Psoas muscle (tissue), 8 donors: Measurements from ENCODE around the gene INHA. TPM values are rescaled to one million over a fixed set of nuclear protein-coding genes. Genes with fewer than 3 reads are reported as not detected.

Source experiments
- ATAC-seq, 4 donors: fragments of 200-7000 bp; cut with Tn5 transposase; one replicate each; pipeline ENCODE4 v1.9.1; 2020; ENCODE audit warnings: moderate library complexity in 3 of 4, mild to moderate bottlenecking in 2 of 4
- DNase-seq, 2 donors: peaks; one replicate each; pipeline ENCODE4 v3.0.0-alpha.2; 2020
- H3K27ac ChIP-seq: fragments of 200-600 bp; one replicate; pipeline ENCODE4 v1.8.0; 2022
- H3K27me3 ChIP-seq, 3 donors: fragments of 200-600 bp in 1 of 3; one replicate each; pipeline versions ENCODE4 v1.6.1 to v1.8.0; 2013 to 2022; ENCODE audit warnings: low read length in 2 of 3, mild to moderate bottlenecking in 2 of 3, moderate library complexity in 1 of 3; ENCODE audit not compliant: insufficient read depth in 3 of 3
- H3K36me3 ChIP-seq, 2 donors: fragments of 200-600 bp in 1 of 2; one replicate each; pipeline versions ENCODE4 v1.6.1 to v1.8.0; 2013 to 2022; ENCODE audit warnings: low read depth in 1 of 2, mild to moderate bottlenecking in 1 of 2, moderate library complexity in 1 of 2; ENCODE audit not compliant: insufficient read depth in 1 of 2
- H3K4me1 ChIP-seq: fragments of 200-600 bp; one replicate; pipeline ENCODE4 v1.8.0; 2022
- H3K4me3 ChIP-seq: fragments of 200-600 bp; one replicate; pipeline ENCODE4 v1.8.0; 2022; ENCODE audit warnings: mild to moderate bottlenecking
- H3K9me3 ChIP-seq: fragments of 200-600 bp; one replicate; pipeline ENCODE4 v1.8.0; 2022
- CTCF ChIP-seq: fragments of 200-600 bp; IDR thresholded peaks from one replicate; pipeline ENCODE4 v1.8.0; 2022; ENCODE audit warnings: antibody characterized with exemption
- WGBS, 3 donors: extraction: QIAGEN DNeasy Blood & Tissue Kit; methylation state at CpG; one replicate each; pipeline versions ENCODE4 v1.1.6 to v1.1.7; 2013; 5-methylcytosine and 5-hydroxymethylcytosine counted together
- intact Hi-C, 2 donors: fragments of 100-400 bp; cut with DNase I; formaldehyde crosslinking; loops; one replicate each; pipeline versions ENCODE4 v1.11.0 to v1.14.2; 2022
- polyA plus RNA-seq, 3 donors: library from polyadenylated mRNA; stranded (reverse); fragments of 200-250 nt; gene quantifications; one replicate each; pipeline ENCODE4 v1.2.3, GENCODE V29; 2013
- total RNA-seq, 4 donors: library from RNA; stranded (reverse); fragmentation: NEBNext Ultra II Directional in 2 of 4; extraction: Animal tissue kit (Norgen Biotek cat#: 25700) in 2 of 4; gene quantifications; one replicate each; pipeline versions ENCODE4 v1.2.1 to v1.2.4, GENCODE V29; 2021 to 2023
- donor health status: healthy with polysubstance abuse.
- donor health status: DM: no; HTN: no; CAD: no; lungs with moderate emphysema.
- donor health status: Bipolar disorder and iron deficiency.
- donor health status: healthy.
- donor health status: DM: yes; HTN: yes; CAD: no.
- donor health status: DM: no; HTN: no; CAD: no.
- donor health status: DM: no; HTN: no; CAD: no.
- donor health status: DM: yes; HTN: yes; CAD: no.

Gene INHA
- total and polyA plus RNA-seq, 7 donors, result 0.10 to 1.2 (median 0.23) TPM; not detected in 2

GRCh38 chr2:219605607-219605954, 33.5 kb downstream of the INHA start:
- no peak overlapping the region for H3K27ac ChIP-seq
- no peaks in the 10 kb centered on the region for H3K4me1 ChIP-seq
- no peaks in the 10 kb centered on the region for H3K9me3 ChIP-seq
- DNase-seq (no peak), ATAC-seq (no peak)
- peaks cover 0 to 89% of the 10 kb centered on the region in 2 donors for H3K36me3 ChIP-seq
- no peaks in the 10 kb centered on the region for H3K27me3 ChIP-seq
- no peak overlapping the region for H3K4me3 ChIP-seq
- no peak for TF ChIP-seq CTCF
- intact Hi-C loops, result no loop called here
- whole genome bisulfite sequencing, 3 donors, result 82 to 84% (median 84%) methylated on average over 6 of the region's 6 CpGs

- DNase-seq (no peak), ATAC-seq (no peak)
- intact Hi-C loops, result no loop called here
- Histone ChIP-seq H3K27ac (no peak overlapping the region), H3K36me3 (peaks cover 5 to 83% of the 10 kb centered on the region in 2 donors), H3K4me3 (no peak overlapping the region), H3K4me1 (no peaks in the 10 kb centered on the region), H3K27me3 (no peaks in the 10 kb centered on the region), H3K9me3 (no peaks in the 10 kb centered on the region)
- WGBS, 3 donors, result 93 to 94% (median 93%) methylated on average over 15 of the region's 15 CpGs
- no peak for TF ChIP-seq CTCF
Observed at GRCh38 chr2:219607931-219608330, 35.8 kb downstream of the INHA start.

- no peak overlapping the region for H3K4me3 ChIP-seq
- DNase-seq, result no peak
- ATAC-seq, result no peak
- H3K9me3 ChIP-seq, result no peaks in the 10 kb centered on the region
- intact Hi-C loops, result no loop called here
- TF ChIP-seq CTCF, result no peak
- H3K4me1 ChIP-seq, result no peaks in the 10 kb centered on the region
- H3K36me3 ChIP-seq, result peaks cover 5 to 79% of the 10 kb centered on the region in 2 donors
- WGBS, 3 donors, result 86 to 95% (median 87%) methylated on average over 11 to 15 of the region's 15 CpGs
- H3K27me3 ChIP-seq, result no peaks in the 10 kb centered on the region
- no peak overlapping the region for H3K27ac ChIP-seq
Observed at GRCh38 chr2:219608399-219608964, 36.4 kb downstream of the INHA start.

GRCh38 chr2:219609149-219609750, 37.1 kb downstream of the INHA start:
- H3K36me3 ChIP-seq, result peaks cover 5 to 77% of the 10 kb centered on the region in 2 donors
- DNase-seq, result no peak
- H3K4me1 ChIP-seq, result no peaks in the 10 kb centered on the region
- H3K27ac ChIP-seq, result no peak overlapping the region
- H3K4me3 ChIP-seq, result no peak overlapping the region
- no peak for ATAC-seq
- H3K27me3 ChIP-seq, result no peaks in the 10 kb centered on the region
- no peaks in the 10 kb centered on the region for H3K9me3 ChIP-seq
- intact Hi-C loops, result no loop called here
- WGBS, 3 donors, result 76 to 86% (median 77%) methylated on average over 13 of the region's 13 CpGs
- no peak for TF ChIP-seq CTCF

- H3K4me3 ChIP-seq, result no peak overlapping the region
- no peaks in the 10 kb centered on the region for H3K9me3 ChIP-seq
- H3K27ac ChIP-seq, result no peak overlapping the region
- intact Hi-C loops, result no loop called here
- H3K27me3 ChIP-seq, result no peaks in the 10 kb centered on the region
- 87 to 96% (median 92%) methylated on average over 8 to 9 of the region's 9 CpGs for WGBS, 3 donors
- no peaks in the 10 kb centered on the region for H3K4me1 ChIP-seq
- ATAC-seq (no peak), DNase-seq (no peak)
- peaks cover 5 to 75% of the 10 kb centered on the region in 2 donors for H3K36me3 ChIP-seq
- TF ChIP-seq CTCF, result no peak
Observed at GRCh38 chr2:219611306-219611705, 39.2 kb downstream of the INHA start.
